IPS DF 6.9 (cell line): ENCODE results near the gene HOXC13.

Source experiments
- DNase-seq: peaks from one replicate; pipeline ENCODE4 v3.0.0-alpha.2; 2013; ENCODE audit warnings: low read depth, low spot score
- H3K27ac ChIP-seq: one replicate; pipeline ENCODE4 v1.5.1; 2013; ENCODE audit warnings: low read length, control low read depth
- H3K27me3 ChIP-seq: 2 replicates; pipeline ENCODE4 v1.6.1; 2013; ENCODE audit warnings: mild to moderate bottlenecking, low read length; ENCODE audit not compliant: control insufficient read depth, insufficient read depth
- H3K36me3 ChIP-seq: 2 replicates; pipeline ENCODE4 v1.6.1; 2013; ENCODE audit warnings: low read length; ENCODE audit not compliant: control insufficient read depth, insufficient read depth
- H3K4me1 ChIP-seq: 2 replicates; pipeline ENCODE4 v1.6.1; 2013; ENCODE audit warnings: low read length; ENCODE audit not compliant: control insufficient read depth, insufficient read depth
- H3K4me3 ChIP-seq: 2 replicates; pipeline ENCODE4 v1.5.1; 2013; ENCODE audit warnings: mild to moderate bottlenecking, low read length
- H3K9me3 ChIP-seq: 2 replicates; pipeline ENCODE4 v1.6.1; 2013; ENCODE audit warnings: low read length, inconsistent platforms; ENCODE audit not compliant: control insufficient read depth, insufficient read depth
- whole genome bisulfite sequencing: extraction: QIAGEN DNeasy Blood & Tissue Kit; methylation state at CpG from one replicate; pipeline ENCODE4 v1.1.7; 2013; ENCODE audit warnings: mixed read lengths, missing lambda C conversion rate; ENCODE audit not compliant: insufficient read length, insufficient coverage; 5-methylcytosine and 5-hydroxymethylcytosine counted together

HOXC13 gene

DNA sequence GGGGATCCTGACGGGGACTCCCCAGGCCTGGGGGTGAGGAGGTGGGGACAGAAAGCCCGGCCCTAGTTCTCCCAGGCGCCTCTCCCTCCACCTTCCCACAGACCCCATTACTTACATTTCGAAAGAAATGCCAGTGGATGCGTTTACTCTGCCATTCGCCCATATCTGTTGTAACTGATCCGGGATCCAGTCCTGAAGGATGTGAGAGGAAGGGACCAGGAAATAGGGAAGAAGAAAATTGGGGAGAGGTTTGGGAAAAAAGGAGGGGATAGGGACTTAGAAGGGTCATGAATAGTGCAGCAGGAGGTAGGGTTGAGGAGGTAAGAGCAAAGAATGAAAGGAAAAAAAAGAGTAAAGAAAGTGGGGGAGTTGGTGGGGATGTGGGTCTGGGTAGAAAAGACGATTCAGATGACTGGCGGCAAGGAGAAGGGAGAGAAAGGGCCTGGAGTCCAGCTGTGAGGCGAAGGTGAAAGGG lies 17.2 kb downstream of the HOXC13 start:
- H3K27ac ChIP-seq, result no peak overlapping the region
- H3K4me3 ChIP-seq, result no peak overlapping the region
- 100% methylated on average over 2 of the region's 10 CpGs for WGBS
- peaks cover 97% of the 10 kb centered on the region for H3K27me3 ChIP-seq
- peaks cover 2% of the 10 kb centered on the region; the same call in 1 of the 2 replicates for H3K4me1 ChIP-seq
- no peaks in the 10 kb centered on the region for H3K9me3 ChIP-seq
- H3K36me3 ChIP-seq, result no peaks in the 10 kb centered on the region
- no peak for DNase-seq

GRCh38 chr12:53956251-53956887 lies 17.7 kb downstream of the HOXC13 start:
- DNase-seq, result no peak
- no CpG with 5 or more reads among the region's 25 CpGs for WGBS
- Histone ChIP-seq H3K4me1 (peaks cover 5% of the 10 kb centered on the region; the same call in 1 of the 2 replicates), H3K4me3 (no peak overlapping the region), H3K9me3 (no peaks in the 10 kb centered on the region), H3K27me3 (peaks cover 97% of the 10 kb centered on the region), H3K36me3 (no peaks in the 10 kb centered on the region), H3K27ac (no peak overlapping the region)

GRCh38 chr12:53956914-53957536 lies 18.4 kb downstream of the HOXC13 start:
- H3K4me3 ChIP-seq, result no peak overlapping the region
- no peak for DNase-seq
- no CpG with 5 or more reads among the region's 11 CpGs for whole genome bisulfite sequencing
- no peak overlapping the region for H3K27ac ChIP-seq
- H3K36me3 ChIP-seq, result no peaks in the 10 kb centered on the region
- peaks cover 7% of the 10 kb centered on the region; the same call in 1 of the 2 replicates for H3K4me1 ChIP-seq
- peaks cover 97% of the 10 kb centered on the region for H3K27me3 ChIP-seq
- no peaks in the 10 kb centered on the region for H3K9me3 ChIP-seq

GRCh38 chr12:53958128-53958527 lies 19.5 kb downstream of the HOXC13 start:
- Histone ChIP-seq H3K27ac (no peak overlapping the region), H3K36me3 (no peaks in the 10 kb centered on the region), H3K9me3 (no peaks in the 10 kb centered on the region), H3K4me3 (no peak overlapping the region), H3K27me3 (peaks cover 97% of the 10 kb centered on the region), H3K4me1 (peaks cover 7% of the 10 kb centered on the region; the same call in 1 of the 2 replicates)
- no CpG with 5 or more reads among the region's 3 CpGs for WGBS
- no peak for DNase-seq

DNA sequence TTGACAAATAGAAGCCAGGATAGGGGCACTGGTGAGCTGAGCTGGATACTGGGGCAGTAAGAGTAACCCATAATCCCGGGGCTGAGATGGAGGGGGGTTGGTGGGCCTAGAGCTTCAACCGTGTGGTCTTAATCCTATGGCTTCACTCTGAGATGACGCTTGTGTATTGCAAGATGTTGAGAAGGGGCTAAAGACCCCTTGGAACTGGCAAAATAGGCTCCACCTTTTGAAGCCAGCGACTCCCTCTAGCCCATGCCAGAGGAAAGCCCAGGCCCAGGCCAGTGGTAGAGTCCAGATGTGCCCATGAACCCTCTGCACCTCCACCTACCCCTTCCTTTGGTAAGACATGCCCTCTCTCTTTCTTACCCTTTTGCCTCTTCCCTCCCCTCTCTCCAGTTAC lies 20.7 kb downstream of the HOXC13 start:
- peaks cover 98% of the 10 kb centered on the region for H3K27me3 ChIP-seq
- H3K4me1 ChIP-seq, result peaks cover 7% of the 10 kb centered on the region; the same call in 1 of the 2 replicates
- no peak overlapping the region for H3K4me3 ChIP-seq
- no peak for DNase-seq
- H3K36me3 ChIP-seq, result no peaks in the 10 kb centered on the region
- no peak overlapping the region for H3K27ac ChIP-seq
- no CpG with 5 or more reads among the region's 4 CpGs for WGBS
- H3K9me3 ChIP-seq, result no peaks in the 10 kb centered on the region

- peaks cover 5% of the 10 kb centered on the region; the same call in 1 of the 2 replicates for H3K4me1 ChIP-seq
- no peak for DNase-seq
- H3K9me3 ChIP-seq, result no peaks in the 10 kb centered on the region
- H3K36me3 ChIP-seq, result no peaks in the 10 kb centered on the region
- H3K27me3 ChIP-seq, result peaks cover 99% of the 10 kb centered on the region
- WGBS, result no CpG with 5 or more reads among the region's 39 CpGs
- no peak overlapping the region for H3K27ac ChIP-seq
- no peak overlapping the region for H3K4me3 ChIP-seq
Observed at GRCh38 chr12:53960187-53961024, 21.8 kb downstream of the HOXC13 start.

DNA sequence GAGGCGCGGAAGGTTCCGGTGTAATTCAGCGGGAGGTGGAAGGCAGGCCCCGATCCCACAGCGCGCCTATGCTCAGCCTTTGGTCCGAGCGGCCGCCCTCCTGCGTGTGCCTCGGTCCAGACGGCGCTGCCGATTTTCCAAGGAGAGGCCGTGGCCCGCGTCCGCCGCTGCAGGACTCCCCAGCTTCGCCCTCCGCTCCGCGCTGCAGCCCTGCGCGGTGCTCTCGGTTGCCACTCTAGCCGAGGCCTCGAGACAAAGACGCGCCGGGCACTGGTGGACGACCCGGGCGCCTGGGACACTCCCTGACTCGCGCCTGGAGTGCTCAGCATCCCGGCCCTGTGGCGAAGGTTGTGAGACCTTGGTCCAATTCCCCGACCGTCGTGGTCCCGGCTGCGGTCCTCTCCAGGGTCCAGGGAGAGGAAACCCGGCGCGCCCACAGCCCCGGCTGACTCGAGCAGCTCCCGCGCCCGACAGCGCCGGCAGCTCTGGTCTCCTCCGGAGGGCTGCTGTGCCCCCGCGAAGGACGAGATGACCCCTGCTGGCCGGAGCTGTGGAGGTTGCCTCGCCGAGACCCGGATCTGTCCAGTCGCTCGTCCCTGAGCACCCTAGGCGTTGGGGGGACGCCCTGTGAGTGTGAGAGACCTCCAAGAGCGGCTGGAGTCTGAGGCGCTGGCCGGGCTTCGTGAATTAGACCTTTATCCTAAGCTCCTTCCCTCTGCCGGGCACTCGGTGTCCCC lies 22.6 kb downstream of the HOXC13 start:
- DNase-seq, result no peak
- H3K4me1 ChIP-seq, result peaks cover 5% of the 10 kb centered on the region; the same call in 1 of the 2 replicates
- no peak overlapping the region for H3K27ac ChIP-seq
- WGBS, result no CpG with 5 or more reads among the region's 72 CpGs
- no peaks in the 10 kb centered on the region for H3K9me3 ChIP-seq
- H3K4me3 ChIP-seq, result no peak overlapping the region
- no peaks in the 10 kb centered on the region for H3K36me3 ChIP-seq
- H3K27me3 ChIP-seq, result peaks cover 93% of the 10 kb centered on the region

DNA sequence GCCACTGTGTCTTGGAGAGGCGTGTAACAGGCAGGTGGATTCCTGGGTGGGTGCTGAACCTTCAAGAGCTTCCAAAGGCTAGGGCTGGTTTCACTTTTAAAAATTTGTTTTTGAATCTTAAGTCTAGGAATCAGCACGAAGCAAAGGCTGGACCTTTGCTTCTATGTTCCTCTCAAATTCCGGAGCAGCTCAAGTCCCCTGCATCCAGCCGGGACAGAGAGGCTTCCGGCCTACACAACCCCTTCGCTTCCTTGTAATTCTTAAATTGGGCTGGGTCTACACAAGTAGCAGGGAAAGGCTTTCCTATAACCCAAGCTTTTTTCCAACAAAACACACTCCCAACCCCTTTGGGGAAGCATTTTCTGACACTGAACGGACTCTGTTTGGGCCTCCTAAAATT lies 24.4 kb downstream of the HOXC13 start:
- H3K4me3 ChIP-seq, result no peak overlapping the region
- no peaks in the 10 kb centered on the region for H3K9me3 ChIP-seq
- no peak overlapping the region for H3K27ac ChIP-seq
- H3K27me3 ChIP-seq, result peaks cover 93% of the 10 kb centered on the region
- DNase-seq, result no peak
- WGBS, result no CpG with 5 or more reads among the region's 7 CpGs
- H3K36me3 ChIP-seq, result no peaks in the 10 kb centered on the region
- peaks cover 5% of the 10 kb centered on the region; the same call in 1 of the 2 replicates for H3K4me1 ChIP-seq

GRCh38 chr12:53963434-53964314 lies 25.0 kb downstream of the HOXC13 start:
- Histone ChIP-seq H3K27ac (no peak overlapping the region), H3K4me1 (peaks cover 5% of the 10 kb centered on the region; the same call in 1 of the 2 replicates), H3K27me3 (peaks cover 93% of the 10 kb centered on the region), H3K4me3 (no peak overlapping the region), H3K36me3 (no peaks in the 10 kb centered on the region), H3K9me3 (no peaks in the 10 kb centered on the region)
- no CpG with 5 or more reads among the region's 38 CpGs for WGBS
- no peak for DNase-seq
